Measurements from ENCODE around the gene BEX1.

DNA sequence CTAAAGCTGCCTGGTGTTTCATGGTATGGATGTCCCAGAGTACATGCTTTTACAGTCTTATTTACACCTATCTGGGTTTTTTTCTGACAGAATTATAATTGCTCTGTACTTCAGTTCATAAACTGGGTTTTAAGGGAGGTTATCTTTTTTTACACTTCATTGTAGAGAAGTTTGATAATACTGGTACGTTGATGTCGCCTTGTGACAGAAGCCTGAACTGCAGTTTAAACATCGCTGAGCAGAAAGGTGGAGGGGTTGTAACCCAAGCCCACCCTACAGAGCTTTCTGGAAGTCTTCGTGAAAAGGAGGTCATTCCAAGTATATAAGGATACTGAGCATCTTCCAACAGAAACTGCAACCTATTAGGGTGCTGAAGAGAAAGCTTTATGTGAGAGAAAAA is 46.4 kb downstream of the BEX1 start:
- TF ChIP-seq EZH2 (IDR thresholded peaks at IDR 0.05; ENCODE audit: low read depth, low read length, severe bottlenecking) (no peak), CREB1 (IDR thresholded peaks at IDR 0.05) (no peak), TCF12 (IDR thresholded peaks at IDR 0.05; ENCODE audit: low read depth, low read length) (no peak), POLR2AphosphoS5 (IDR thresholded peaks at IDR 0.05; ENCODE audit: low read depth, low read length) (no peak)
- TF ChIP-seq, protein P1, sequence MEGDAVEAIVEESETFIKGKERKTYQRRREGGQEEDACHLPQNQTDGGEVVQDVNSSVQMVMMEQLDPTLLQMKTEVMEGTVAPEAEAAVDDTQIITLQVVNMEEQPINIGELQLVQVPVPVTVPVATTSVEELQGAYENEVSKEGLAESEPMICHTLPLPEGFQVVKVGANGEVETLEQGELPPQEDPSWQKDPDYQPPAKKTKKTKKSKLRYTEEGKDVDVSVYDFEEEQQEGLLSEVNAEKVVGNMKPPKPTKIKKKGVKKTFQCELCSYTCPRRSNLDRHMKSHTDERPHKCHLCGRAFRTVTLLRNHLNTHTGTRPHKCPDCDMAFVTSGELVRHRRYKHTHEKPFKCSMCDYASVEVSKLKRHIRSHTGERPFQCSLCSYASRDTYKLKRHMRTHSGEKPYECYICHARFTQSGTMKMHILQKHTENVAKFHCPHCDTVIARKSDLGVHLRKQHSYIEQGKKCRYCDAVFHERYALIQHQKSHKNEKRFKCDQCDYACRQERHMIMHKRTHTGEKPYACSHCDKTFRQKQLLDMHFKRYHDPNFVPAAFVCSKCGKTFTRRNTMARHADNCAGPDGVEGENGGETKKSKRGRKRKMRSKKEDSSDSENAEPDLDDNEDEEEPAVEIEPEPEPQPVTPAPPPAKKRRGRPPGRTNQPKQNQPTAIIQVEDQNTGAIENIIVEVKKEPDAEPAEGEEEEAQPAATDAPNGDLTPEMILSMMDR (IDR thresholded peaks at IDR 0.05; ENCODE audit: control extremely low read depth in 1 of 3, insufficient read depth in 1 of 3, low read depth in 1 of 3, low read length in 3 of 3): peak; percentile 1 to 25 (median 21); a peak in 3 of 4 replicates

All from H1 (cell line).